ENCODE data around the gene CTBP1.

Gene CTBP1

DNA sequence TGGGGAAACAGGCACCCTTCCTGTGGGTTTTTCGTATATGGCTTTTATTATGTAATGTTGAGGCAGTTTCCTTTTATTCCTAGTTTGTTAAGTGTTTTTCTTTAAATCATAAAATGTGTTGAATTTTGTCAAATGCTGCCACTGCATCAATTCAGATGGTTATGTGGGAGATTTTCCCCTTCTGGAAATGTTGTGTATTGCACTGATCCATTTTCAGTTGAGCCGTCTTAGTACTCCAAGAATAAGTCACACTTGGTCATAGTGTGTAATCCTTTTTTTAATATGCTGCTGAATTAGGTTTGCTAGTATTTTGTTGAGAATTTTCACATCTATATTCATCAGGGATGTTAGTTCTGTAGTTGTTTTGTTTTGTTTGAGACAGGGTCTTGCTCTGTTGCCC lies 9.5 kb upstream of the CTBP1 start:
- H3K36me3 ChIP-seq (ENCODE audit: control insufficient read depth in 1 of 2, insufficient read depth in 2 of 2, low read depth in 1 of 2, low read length in 2 of 2) = peaks cover 0 to 5% of the 10 kb centered on the region in 2 experiments
- no peak overlapping the region for H3K9ac ChIP-seq (ENCODE audit: low read length)
- H2BK12ac ChIP-seq (ENCODE audit: low read length in 2 of 2) = no peak overlapping the region
- DNase-seq = no peak
- no peak overlapping the region for H2BK5ac ChIP-seq (ENCODE audit: low read depth, low read length, poor library complexity, severe bottlenecking)
- H3K4me1 ChIP-seq (ENCODE audit: control insufficient read depth, insufficient read depth, low read depth, low read length) = no peaks in the 10 kb centered on the region
- WGBS = 87% methylated on average over 1 of the region's 2 CpGs
- no peak overlapping the region for H2BK15ac ChIP-seq (ENCODE audit: low read depth, poor library complexity, severe bottlenecking)
- H2AK5ac ChIP-seq (ENCODE audit: low read length, severe bottlenecking) = no peak overlapping the region
- peaks cover 30% of the 10 kb centered on the region for H3K9me3 ChIP-seq (ENCODE audit: control insufficient read depth, low read length)
- no peaks in the 10 kb centered on the region for H3K27me3 ChIP-seq (ENCODE audit: control insufficient read depth in 1 of 2, insufficient read depth in 1 of 2, low read length in 2 of 2)
- no peak overlapping the region for H3K4ac ChIP-seq (ENCODE audit: low read depth in 1 of 2, low read length in 2 of 2)
- peaks cover 2% of the 10 kb centered on the region for H3K79me1 ChIP-seq (replicated peaks; ENCODE audit: low read length, poor library complexity, severe bottlenecking)
- H4K91ac ChIP-seq (ENCODE audit: low read length) = no peak overlapping the region
- no peak overlapping the region for H3K4me3 ChIP-seq (ENCODE audit: insufficient read depth in 1 of 2, low read depth in 1 of 2, low read length in 2 of 2)
- H2AFZ ChIP-seq (ENCODE audit: low read depth, low read length) = no peak overlapping the region
- no peak overlapping the region for H3K18ac ChIP-seq (ENCODE audit: low read depth in 1 of 2, low read length in 2 of 2)
- no peak overlapping the region for H3K27ac ChIP-seq (ENCODE audit: low read length, poor library complexity, severe bottlenecking)
- no peak overlapping the region for H4K8ac ChIP-seq (ENCODE audit: low read length)
- no peak overlapping the region for H2BK120ac ChIP-seq (ENCODE audit: low read depth, low read length)
- no peak overlapping the region for H3K14ac ChIP-seq (ENCODE audit: low read length in 2 of 2)
- no peak overlapping the region for H3K23ac ChIP-seq (ENCODE audit: low read length in 2 of 2)
- no peak overlapping the region for H3K4me2 ChIP-seq (ENCODE audit: low read length, poor library complexity, severe bottlenecking)

DNA sequence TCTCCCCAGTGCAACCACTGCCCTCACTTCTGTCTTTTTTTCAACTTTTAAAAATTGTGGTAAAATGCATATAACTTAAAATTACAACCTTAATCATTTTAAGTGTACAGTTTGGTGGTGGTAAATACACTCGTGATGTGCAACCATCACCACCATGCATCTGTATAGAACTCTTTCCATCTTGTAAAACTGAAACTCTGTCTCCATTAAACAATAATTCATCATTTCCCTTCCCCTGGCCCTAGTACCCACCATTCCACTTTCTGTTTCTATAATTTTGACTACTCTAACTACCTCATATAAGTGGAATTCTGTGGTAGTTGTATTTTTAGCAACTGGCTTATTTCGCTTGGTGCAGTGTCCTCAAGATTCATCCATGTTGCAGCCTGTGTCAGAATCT lies 6.8 kb upstream of the CTBP1 start:
- Histone ChIP-seq H3K4me2 (ENCODE audit: low read length, poor library complexity, severe bottlenecking) (no peak overlapping the region), H2BK120ac (ENCODE audit: low read depth, low read length) (no peak overlapping the region)

DNA sequence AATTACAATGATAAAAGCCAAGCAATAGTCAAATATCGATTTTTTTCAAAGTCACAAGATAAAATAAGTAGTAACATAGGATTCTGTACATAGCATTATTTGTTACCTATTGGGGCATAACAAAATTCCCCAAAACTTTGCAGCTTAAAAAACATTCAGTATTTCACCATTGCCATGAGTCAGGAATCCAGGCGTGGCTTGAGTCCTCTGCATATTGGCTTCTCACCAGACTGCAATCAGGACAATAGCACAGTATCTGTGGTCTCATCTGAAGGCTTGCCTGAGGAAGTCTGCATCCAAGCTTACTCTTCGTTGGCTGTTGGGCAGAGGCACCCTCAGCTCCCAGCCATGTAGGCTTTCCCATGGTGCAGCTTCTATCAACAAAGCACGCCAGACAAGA lies 6.2 kb upstream of the CTBP1 start:
- no peak overlapping the region for H2BK15ac ChIP-seq (ENCODE audit: low read depth, poor library complexity, severe bottlenecking)
- peaks cover 17 to 27% of the 10 kb centered on the region in 2 experiments for H3K36me3 ChIP-seq (ENCODE audit: control insufficient read depth in 1 of 2, insufficient read depth in 2 of 2, low read depth in 1 of 2, low read length in 2 of 2)
- H3K9me3 ChIP-seq (ENCODE audit: control insufficient read depth, low read length) = peaks cover 30% of the 10 kb centered on the region
- no peak for DNase-seq
- WGBS = 95% methylated on average over 3 of the region's 4 CpGs
- no peaks in the 10 kb centered on the region for H3K27me3 ChIP-seq (ENCODE audit: control insufficient read depth in 1 of 2, insufficient read depth in 1 of 2, low read length in 2 of 2)
- no peak overlapping the region for H2AFZ ChIP-seq (ENCODE audit: low read depth, low read length)
- no peak overlapping the region for H4K91ac ChIP-seq (ENCODE audit: low read length)
- no peak overlapping the region for H3K14ac ChIP-seq (ENCODE audit: low read length in 2 of 2)
- no peak overlapping the region for H3K9ac ChIP-seq (ENCODE audit: low read length)
- no peak overlapping the region for H2AK5ac ChIP-seq (ENCODE audit: low read length, severe bottlenecking)
- no peak overlapping the region for H2BK5ac ChIP-seq (ENCODE audit: low read depth, low read length, poor library complexity, severe bottlenecking)
- peaks cover 4% of the 10 kb centered on the region for H3K4me1 ChIP-seq (ENCODE audit: control insufficient read depth, insufficient read depth, low read depth, low read length)
- H3K23ac ChIP-seq (ENCODE audit: low read length in 2 of 2) = no peak overlapping the region
- no peak overlapping the region for H3K4ac ChIP-seq (ENCODE audit: low read depth in 1 of 2, low read length in 2 of 2)
- H4K8ac ChIP-seq (ENCODE audit: low read length) = no peak overlapping the region
- H2BK12ac ChIP-seq (ENCODE audit: low read length in 2 of 2) = no peak overlapping the region
- H2BK120ac ChIP-seq (ENCODE audit: low read depth, low read length) = no peak overlapping the region
- H3K18ac ChIP-seq (ENCODE audit: low read depth in 1 of 2, low read length in 2 of 2) = no peak overlapping the region
- H3K27ac ChIP-seq (ENCODE audit: low read length, poor library complexity, severe bottlenecking) = no peak overlapping the region
- peak overlapping the region in 1 of 2 experiments; percentile 43 for H3K4me3 ChIP-seq (ENCODE audit: insufficient read depth in 1 of 2, low read depth in 1 of 2, low read length in 2 of 2)
- H3K79me1 ChIP-seq (replicated peaks; ENCODE audit: low read length, poor library complexity, severe bottlenecking) = peaks cover 18% of the 10 kb centered on the region
- no peak overlapping the region for H3K4me2 ChIP-seq (ENCODE audit: low read length, poor library complexity, severe bottlenecking)

More for the DNA sequence above, 6.8 kb upstream of the CTBP1 start:
- peaks cover 13% of the 10 kb centered on the region for H3K79me1 ChIP-seq (replicated peaks; ENCODE audit: low read length, poor library complexity, severe bottlenecking)
- H3K23ac ChIP-seq (ENCODE audit: low read length in 2 of 2) = no peak overlapping the region
- H3K14ac ChIP-seq (ENCODE audit: low read length in 2 of 2) = no peak overlapping the region
- peaks cover 30% of the 10 kb centered on the region for H3K9me3 ChIP-seq (ENCODE audit: control insufficient read depth, low read length)
- no peak overlapping the region for H4K91ac ChIP-seq (ENCODE audit: low read length)
- 100% methylated on average over 1 of the region's 2 CpGs for WGBS
- H3K36me3 ChIP-seq (ENCODE audit: control insufficient read depth in 1 of 2, insufficient read depth in 2 of 2, low read depth in 1 of 2, low read length in 2 of 2) = peaks cover 12 to 27% of the 10 kb centered on the region in 2 experiments
- no peak overlapping the region for H2BK15ac ChIP-seq (ENCODE audit: low read depth, poor library complexity, severe bottlenecking)
- H3K18ac ChIP-seq (ENCODE audit: low read depth in 1 of 2, low read length in 2 of 2) = no peak overlapping the region
- H3K9ac ChIP-seq (ENCODE audit: low read length) = no peak overlapping the region
- H2AFZ ChIP-seq (ENCODE audit: low read depth, low read length) = no peak overlapping the region
- H2BK12ac ChIP-seq (ENCODE audit: low read length in 2 of 2) = no peak overlapping the region
- H3K27me3 ChIP-seq (ENCODE audit: control insufficient read depth in 1 of 2, insufficient read depth in 1 of 2, low read length in 2 of 2) = no peaks in the 10 kb centered on the region
- no peaks in the 10 kb centered on the region for H3K4me1 ChIP-seq (ENCODE audit: control insufficient read depth, insufficient read depth, low read depth, low read length)
- no peak for DNase-seq
- H2AK5ac ChIP-seq (ENCODE audit: low read length, severe bottlenecking) = no peak overlapping the region
- H3K4ac ChIP-seq (ENCODE audit: low read depth in 1 of 2, low read length in 2 of 2) = no peak overlapping the region
- no peak overlapping the region for H2BK5ac ChIP-seq (ENCODE audit: low read depth, low read length, poor library complexity, severe bottlenecking)
- H3K27ac ChIP-seq (ENCODE audit: low read length, poor library complexity, severe bottlenecking) = no peak overlapping the region
- peak overlapping the region in 1 of 2 experiments; percentile 43 for H3K4me3 ChIP-seq (ENCODE audit: insufficient read depth in 1 of 2, low read depth in 1 of 2, low read length in 2 of 2)
- no peak overlapping the region for H4K8ac ChIP-seq (ENCODE audit: low read length)

DNA sequence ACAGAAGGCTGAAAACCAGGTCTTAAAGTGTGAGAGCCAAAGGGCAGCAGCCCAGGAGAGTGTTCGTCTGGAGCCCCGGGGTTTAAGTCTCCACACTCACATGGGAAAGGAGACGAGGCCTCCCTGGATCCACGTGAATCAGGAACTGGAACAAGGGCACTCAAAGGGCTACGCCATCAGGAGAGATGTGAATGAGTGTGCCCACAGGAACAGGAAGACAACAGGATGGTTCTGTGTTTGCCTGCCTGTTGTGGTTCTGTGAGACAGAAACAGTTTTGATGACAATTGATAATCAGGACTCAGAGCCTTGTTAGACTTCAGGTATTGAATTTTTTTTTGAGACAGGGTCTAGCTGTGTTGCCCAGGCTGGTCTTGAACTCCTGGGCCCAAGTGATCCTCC lies 4.9 kb upstream of the CTBP1 start:
- H3K9ac ChIP-seq (ENCODE audit: low read length) = no peak overlapping the region
- H2BK120ac ChIP-seq (ENCODE audit: low read depth, low read length) = no peak overlapping the region
- H2AK5ac ChIP-seq (ENCODE audit: low read length, severe bottlenecking) = no peak overlapping the region
- no peak overlapping the region for H4K91ac ChIP-seq (ENCODE audit: low read length)
- peaks cover 20% of the 10 kb centered on the region for H3K79me1 ChIP-seq (replicated peaks; ENCODE audit: low read length, poor library complexity, severe bottlenecking)
- no peak overlapping the region for H2BK5ac ChIP-seq (ENCODE audit: low read depth, low read length, poor library complexity, severe bottlenecking)
- no peak overlapping the region for H2BK15ac ChIP-seq (ENCODE audit: low read depth, poor library complexity, severe bottlenecking)
- no peak overlapping the region for H4K8ac ChIP-seq (ENCODE audit: low read length)
- H3K36me3 ChIP-seq (ENCODE audit: control insufficient read depth in 1 of 2, insufficient read depth in 2 of 2, low read depth in 1 of 2, low read length in 2 of 2) = peaks cover 18 to 27% of the 10 kb centered on the region in 2 experiments
- peaks cover 30% of the 10 kb centered on the region for H3K9me3 ChIP-seq (ENCODE audit: control insufficient read depth, low read length)
- H3K4me2 ChIP-seq (ENCODE audit: low read length, poor library complexity, severe bottlenecking) = no peak overlapping the region
- no peak overlapping the region for H3K18ac ChIP-seq (ENCODE audit: low read depth in 1 of 2, low read length in 2 of 2)
- peaks cover 8% of the 10 kb centered on the region for H3K4me1 ChIP-seq (ENCODE audit: control insufficient read depth, insufficient read depth, low read depth, low read length)
- no peak overlapping the region for H3K23ac ChIP-seq (ENCODE audit: low read length in 2 of 2)
- WGBS = 92% methylated on average over 5 of the region's 5 CpGs
- H2BK12ac ChIP-seq (ENCODE audit: low read length in 2 of 2) = no peak overlapping the region
- no peak overlapping the region for H3K4ac ChIP-seq (ENCODE audit: low read depth in 1 of 2, low read length in 2 of 2)
- no peak overlapping the region for H3K27ac ChIP-seq (ENCODE audit: low read length, poor library complexity, severe bottlenecking)
- H3K4me3 ChIP-seq (ENCODE audit: insufficient read depth in 1 of 2, low read depth in 1 of 2, low read length in 2 of 2) = no peak overlapping the region
- no peak overlapping the region for H3K14ac ChIP-seq (ENCODE audit: low read length in 2 of 2)
- H3K27me3 ChIP-seq (ENCODE audit: control insufficient read depth in 1 of 2, insufficient read depth in 1 of 2, low read length in 2 of 2) = no peaks in the 10 kb centered on the region
- no peak overlapping the region for H2AFZ ChIP-seq (ENCODE audit: low read depth, low read length)
- DNase-seq = no peak

Measured in mesenchymal stem cell (in vitro differentiated cells and primary cell).